ENCODE data around the gene RPS3.
A peak's percentile ranks its signal among the peaks of the same experiment; 100 is the strongest.

RPS3 gene

GRCh38 chr11:75413864-75414263 is 14.5 kb downstream of the RPS3 start:
- no peak for DNase-seq (ENCODE audit: low spot score)

GRCh38 chr11:75420224-75421034 is 21.1 kb downstream of the RPS3 start:
- DNase-seq (ENCODE audit: low spot score), result no peak

- DNase-seq (ENCODE audit: low spot score), result no peak
Observed at GRCh38 chr11:75421035-75421602, 21.8 kb downstream of the RPS3 start.

- no peak for DNase-seq (ENCODE audit: low spot score)
Observed at GRCh38 chr11:75421902-75422247, 22.6 kb downstream of the RPS3 start.

GRCh38 chr11:75422248-75423231 is 23.2 kb downstream of the RPS3 start:
- no peak for DNase-seq (ENCODE audit: low spot score)

GRCh38 chr11:75423721-75424120 is 24.4 kb downstream of the RPS3 start:
- no peak for DNase-seq (ENCODE audit: low spot score)

GRCh38 chr11:75424396-75424795 is 25.1 kb downstream of the RPS3 start:
- no peak for DNase-seq (ENCODE audit: low spot score)

- no peak for DNase-seq (ENCODE audit: low spot score)
Observed at GRCh38 chr11:75425422-75425821, 26.1 kb downstream of the RPS3 start.

GRCh38 chr11:75426720-75427086 is 27.4 kb downstream of the RPS3 start:
- no peak for DNase-seq (ENCODE audit: low spot score)

GRCh38 chr11:75427181-75427580 is 27.9 kb downstream of the RPS3 start:
- DNase-seq (ENCODE audit: low spot score), result no peak

- peak; percentile 70 for DNase-seq (ENCODE audit: low spot score)
Observed at GRCh38 chr11:75428281-75428724, 29.0 kb downstream of the RPS3 start.

- no peak for DNase-seq (ENCODE audit: low spot score)
Observed at GRCh38 chr11:75428989-75429640, 29.8 kb downstream of the RPS3 start.

- no peak for DNase-seq (ENCODE audit: low spot score)
Observed at GRCh38 chr11:75429641-75429901, 30.3 kb downstream of the RPS3 start.

GRCh38 chr11:75429902-75430713 is 30.8 kb downstream of the RPS3 start:
- peak; percentile 64 for DNase-seq (ENCODE audit: low spot score)

GRCh38 chr11:75430714-75431532 is 31.6 kb downstream of the RPS3 start:
- no peak for DNase-seq (ENCODE audit: low spot score)

GRCh38 chr11:75431533-75432525 is 32.5 kb downstream of the RPS3 start:
- DNase-seq (ENCODE audit: low spot score), result no peak

- DNase-seq (ENCODE audit: low spot score), result no peak
Observed at GRCh38 chr11:75432911-75433321, 33.6 kb downstream of the RPS3 start, which contains the start of gene KLHL35. Gene KLHL35, minus strand, starts transcription at chr11:75433203. Its CDS starts 2,574 bp downstream, at chr11:75430629.

- DNase-seq (ENCODE audit: low spot score), result no peak
Observed at GRCh38 chr11:75433443-75433842, 34.1 kb downstream of the RPS3 start.

- no peak for DNase-seq (ENCODE audit: low spot score)
Observed at GRCh38 chr11:75434051-75434450, 34.7 kb downstream of the RPS3 start.

Measured in CD4-positive, alpha-beta T cell treated with Interleukin-2 at 100 ng/mL for 4 hours (primary cell).